Left ventricle myocardium inferior (tissue), 1 donor: ENCODE results near the gene NHERF2. TPM values are rescaled to one million over a fixed set of nuclear protein-coding genes. Genes with fewer than 3 reads are reported as not detected.

Experiments used
- DNase-seq: peaks from one replicate; pipeline ENCODE4 v3.0.0-alpha.2; 2020
- H3K27ac ChIP-seq: fragments of 200-600 bp; replicated peaks from 2 replicates; pipeline ENCODE4 v1.8.0; 2021
- H3K27me3 ChIP-seq: fragments of 200-600 bp; 2 replicates; pipeline ENCODE4 v1.8.0; 2021; ENCODE audit warnings: low read depth
- H3K36me3 ChIP-seq: fragments of 200-600 bp; 2 replicates; pipeline ENCODE4 v1.8.0; 2021
- H3K4me1 ChIP-seq: fragments of 200-600 bp; 2 replicates; pipeline ENCODE4 v1.8.0; 2021
- H3K4me3 ChIP-seq: fragments of 200-600 bp; 2 replicates; pipeline ENCODE4 v1.8.0; 2021; ENCODE audit warnings: mild to moderate bottlenecking, moderate library complexity
- H3K9me3 ChIP-seq: fragments of 200-600 bp; replicated peaks from 2 replicates; pipeline ENCODE4 v1.8.0; 2021
- intact Hi-C: fragments of 100-400 bp; cut with micrococcal nuclease; formaldehyde crosslinking; loops from one replicate; pipeline ENCODE4 v1.11.0; 2022
- total RNA-seq: library from RNA; stranded (reverse); fragmentation: NEBNext Ultra II Directional; extraction: Animal tissue kit (Norgen Biotek cat#: 25700); gene quantifications from one replicate; pipeline ENCODE4 v1.2.1, GENCODE V29; 2021
- TF ChIP-seq, protein P1 (sequence below): fragments of 200-600 bp; IDR thresholded peaks from 2 replicates; pipeline ENCODE4 v1.8.0; 2021; ENCODE audit warnings: antibody characterized with exemption, mild to moderate bottlenecking, borderline replicate concordance
- donor health status: DM: no; HTN: yes; CAD: no; lungs with severe emphysema.

NHERF2 gene
- total RNA-seq, 1 donor from 2014 or later: 221 TPM

DNA sequence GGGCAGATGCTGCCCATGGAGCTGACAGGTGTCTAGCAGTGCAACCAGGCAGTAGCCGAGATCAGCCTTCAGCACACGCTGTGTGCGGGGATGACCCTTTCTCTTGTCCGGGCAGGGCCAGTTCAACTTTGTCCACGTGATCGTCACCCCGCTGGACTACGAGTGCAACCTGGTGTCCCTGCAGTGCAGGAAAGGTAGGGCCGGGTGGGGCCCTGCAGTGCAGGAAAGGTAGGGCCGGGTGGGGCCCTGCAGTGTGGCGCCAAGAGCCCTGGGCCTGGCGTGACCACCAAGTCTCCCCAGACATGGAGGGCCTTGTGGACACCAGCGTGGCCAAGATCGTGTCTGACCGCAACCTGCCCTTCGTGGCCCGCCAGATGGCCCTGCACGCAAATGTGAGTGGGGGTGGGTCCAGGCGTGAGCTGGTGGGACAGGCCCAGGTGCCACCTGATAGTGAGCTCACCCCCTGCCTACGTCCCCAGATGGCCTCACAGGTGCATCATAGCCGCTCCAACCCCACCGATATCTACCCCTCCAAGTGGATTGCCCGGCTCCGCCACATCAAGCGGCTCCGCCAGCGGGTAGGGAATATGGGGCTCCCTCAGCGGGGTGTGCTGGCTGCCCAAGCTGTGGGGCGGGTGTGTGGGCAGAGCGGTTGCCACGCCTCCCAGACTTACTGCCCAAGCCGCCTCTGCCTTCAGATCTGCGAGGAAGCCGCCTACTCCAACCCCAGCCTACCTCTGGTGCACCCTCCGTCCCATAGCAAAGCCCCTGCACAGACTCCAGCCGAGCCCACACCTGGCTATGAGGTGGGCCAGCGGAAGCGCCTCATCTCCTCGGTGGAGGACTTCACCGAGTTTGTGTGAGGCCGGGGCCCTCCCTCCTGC is 61.3 kb downstream of the NHERF2 start:
- intact Hi-C loops: no loop called here

More for the DNA sequence above, 61.3 kb downstream of the NHERF2 start:
- Histone ChIP-seq H3K4me1 (peaks cover 27% of the 10 kb centered on the region), H3K27ac (no peak overlapping the region), H3K27me3 (no peaks in the 10 kb centered on the region), H3K4me3 (no peak overlapping the region), H3K36me3 (peaks cover 91% of the 10 kb centered on the region), H3K9me3 (no peaks in the 10 kb centered on the region)
- TF ChIP-seq, protein P1, sequence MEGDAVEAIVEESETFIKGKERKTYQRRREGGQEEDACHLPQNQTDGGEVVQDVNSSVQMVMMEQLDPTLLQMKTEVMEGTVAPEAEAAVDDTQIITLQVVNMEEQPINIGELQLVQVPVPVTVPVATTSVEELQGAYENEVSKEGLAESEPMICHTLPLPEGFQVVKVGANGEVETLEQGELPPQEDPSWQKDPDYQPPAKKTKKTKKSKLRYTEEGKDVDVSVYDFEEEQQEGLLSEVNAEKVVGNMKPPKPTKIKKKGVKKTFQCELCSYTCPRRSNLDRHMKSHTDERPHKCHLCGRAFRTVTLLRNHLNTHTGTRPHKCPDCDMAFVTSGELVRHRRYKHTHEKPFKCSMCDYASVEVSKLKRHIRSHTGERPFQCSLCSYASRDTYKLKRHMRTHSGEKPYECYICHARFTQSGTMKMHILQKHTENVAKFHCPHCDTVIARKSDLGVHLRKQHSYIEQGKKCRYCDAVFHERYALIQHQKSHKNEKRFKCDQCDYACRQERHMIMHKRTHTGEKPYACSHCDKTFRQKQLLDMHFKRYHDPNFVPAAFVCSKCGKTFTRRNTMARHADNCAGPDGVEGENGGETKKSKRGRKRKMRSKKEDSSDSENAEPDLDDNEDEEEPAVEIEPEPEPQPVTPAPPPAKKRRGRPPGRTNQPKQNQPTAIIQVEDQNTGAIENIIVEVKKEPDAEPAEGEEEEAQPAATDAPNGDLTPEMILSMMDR: no peak
- DNase-seq: no peak

Other genes with a start within 250 kb of the NHERF2 start
- 36.8 TPM for gene SPSB3, start 244.3 kb upstream of the NHERF2 start, total RNA-seq
- gene NUBP2, start 243.9 kb upstream of the NHERF2 start, total RNA-seq: 36.2 TPM
- gene IGFALS, start 233.2 kb upstream of the NHERF2 start, total RNA-seq: not detected
- gene HAGH, start 200.1 kb upstream of the NHERF2 start, total RNA-seq: 172 TPM
- gene FAHD1, start 199.7 kb upstream of the NHERF2 start, total RNA-seq: 26.3 TPM
- not detected for gene MEIOB, start 154.7 kb upstream of the NHERF2 start, total RNA-seq
- gene HS3ST6, start 108.5 kb upstream of the NHERF2 start, total RNA-seq: not detected
- 32.7 TPM for gene MSRB1, start 83.7 kb upstream of the NHERF2 start, total RNA-seq
- 262 TPM for gene RPL3L, start 72.2 kb upstream of the NHERF2 start, total RNA-seq
- 601 TPM for gene NDUFB10, start 67.4 kb upstream of the NHERF2 start, total RNA-seq
- 753 TPM for gene RPS2, start 62.1 kb upstream of the NHERF2 start, total RNA-seq
- not detected for gene RNF151, start 60.0 kb upstream of the NHERF2 start, total RNA-seq
- gene TBL3, start 54.8 kb upstream of the NHERF2 start, total RNA-seq: 22.6 TPM
- not detected for gene NOXO1, start 45.4 kb upstream of the NHERF2 start, total RNA-seq
- gene GFER, start 42.7 kb upstream of the NHERF2 start, total RNA-seq: 23.3 TPM
- 0.38 TPM for gene SYNGR3, start 36.9 kb upstream of the NHERF2 start, total RNA-seq
- gene ZNF598, start 17.1 kb upstream of the NHERF2 start, total RNA-seq: 14.5 TPM
- gene NPW, start 7.1 kb upstream of the NHERF2 start, total RNA-seq: not detected
- gene NTHL1, start 20.9 kb downstream of the NHERF2 start, total RNA-seq: 21.7 TPM
- 80.1 TPM for gene TSC2, start 21.1 kb downstream of the NHERF2 start, total RNA-seq
- 83.9 TPM for gene PKD1, start 109.0 kb downstream of the NHERF2 start, total RNA-seq
- gene RAB26, start 121.7 kb downstream of the NHERF2 start, total RNA-seq: 1.7 TPM
- gene TRAF7, start 128.9 kb downstream of the NHERF2 start, total RNA-seq: 26.0 TPM
- 4.0 TPM for gene CASKIN1, start 169.7 kb downstream of the NHERF2 start, total RNA-seq
- gene MLST8, start 178.6 kb downstream of the NHERF2 start, total RNA-seq: 27.3 TPM
- gene BRICD5, start 184.0 kb downstream of the NHERF2 start, total RNA-seq: 10.9 TPM
- 34.1 TPM for gene PGP, start 187.9 kb downstream of the NHERF2 start, total RNA-seq
- gene E4F1, start 196.7 kb downstream of the NHERF2 start, total RNA-seq: 13.5 TPM
- gene DNASE1L2, start 209.5 kb downstream of the NHERF2 start, total RNA-seq: 0.47 TPM
- 165 TPM for gene ECI1, start 224.7 kb downstream of the NHERF2 start, total RNA-seq
- gene RNPS1, start 241.2 kb downstream of the NHERF2 start, total RNA-seq: 106 TPM